BLaER1 treated with 17β-estradiol and CSF1 and Interleukin-3, amounts not matched to agents 10 nM and 100 nM (cell line): ENCODE data around the gene CD99L2.
A peak's percentile ranks its signal among the peaks of the same experiment; 100 is the strongest.

ENCODE experiments used
- H3K27ac ChIP-seq, 11 experiments: shearing (Covaris generic); formaldehyde crosslinking; 2 replicates each; pipeline ENCODE4 v1.8.1; 2022
- H3K27me3 ChIP-seq, 11 experiments: shearing (Covaris generic); formaldehyde crosslinking; 2 replicates each; pipeline ENCODE4 v1.8.1; 2022
- H3K36me3 ChIP-seq, 11 experiments: shearing (Covaris generic); formaldehyde crosslinking; 2 replicates each; pipeline ENCODE4 v1.8.1; 2022
- H3K4me1 ChIP-seq, 10 experiments: shearing (Covaris generic); formaldehyde crosslinking; 2 replicates each; pipeline ENCODE4 v1.8.1; 2022
- H3K4me2 ChIP-seq, 11 experiments: shearing (Covaris generic); formaldehyde crosslinking; 2 replicates each; pipeline ENCODE4 v1.8.1; 2022
- H3K4me3 ChIP-seq, 10 experiments: shearing (Covaris generic); formaldehyde crosslinking; 2 replicates each; pipeline ENCODE4 v1.8.1; 2022
- H3K9ac ChIP-seq, 11 experiments: shearing (Covaris generic); formaldehyde crosslinking; 2 replicates each; pipeline ENCODE4 v1.8.1; 2022
- H3K9me3 ChIP-seq, 11 experiments: shearing (Covaris generic); formaldehyde crosslinking; replicated peaks in 1 of 11; 2 replicates each; pipeline ENCODE4 v1.8.1; 2022
- H4K20me1 ChIP-seq, 11 experiments: shearing (Covaris generic); formaldehyde crosslinking; 2 replicates each; pipeline ENCODE4 v1.8.1; 2022
- Cebpa-rat ChIP-seq, 11 experiments: shearing (Covaris generic); IDR thresholded peaks; 2 replicates each; pipeline ENCODE4 v1.8.1; 2022

The CD99L2 gene

DNA sequence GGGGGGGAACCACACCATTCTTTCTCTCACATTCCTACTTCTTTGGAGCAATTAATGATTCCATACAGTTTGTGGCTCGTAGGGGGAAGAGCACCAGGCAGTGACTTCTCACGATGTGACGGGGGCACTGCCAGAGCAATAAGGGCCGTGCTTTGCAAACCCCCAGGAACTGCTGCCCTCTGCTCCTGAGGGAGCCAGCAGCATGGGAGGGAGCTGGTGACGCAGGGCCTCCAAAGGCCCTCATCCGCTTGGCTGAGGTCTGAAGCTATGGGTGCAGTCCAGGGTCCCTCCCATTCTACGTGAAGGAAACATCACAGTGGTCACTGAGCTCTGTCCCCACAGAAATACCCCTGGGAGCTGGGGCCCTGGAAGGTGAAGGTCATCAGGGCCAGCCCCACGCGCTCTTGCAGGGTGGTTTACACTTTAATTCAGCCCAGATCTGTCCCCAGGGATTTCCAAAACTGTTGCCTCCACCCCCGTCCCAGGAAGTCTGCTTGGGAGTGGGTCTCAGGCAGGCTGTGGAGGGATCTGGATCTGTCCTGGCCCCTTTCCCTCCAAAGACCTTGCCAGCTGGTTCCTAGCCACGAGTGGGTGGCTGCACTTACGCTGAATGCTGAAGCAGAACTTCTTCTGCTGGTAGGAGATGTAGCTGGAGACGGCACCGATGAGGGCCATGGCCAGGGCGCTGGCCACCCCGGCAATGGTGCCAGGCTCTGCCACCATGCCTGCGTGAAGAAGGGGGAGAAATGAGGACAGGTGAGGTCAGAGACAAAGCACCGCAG lies 122.7 kb downstream of the CD99L2 start:
- peaks cover 0 to 34% (median 0%) of the 10 kb centered on the region in 10 experiments; a peak in 6 of 20 replicates for H3K4me1 ChIP-seq
- TF ChIP-seq Cebpa-rat (IDR thresholded peaks at IDR 0.05) = no peak
- no peaks in the 10 kb centered on the region for H3K9me3 ChIP-seq

DNA sequence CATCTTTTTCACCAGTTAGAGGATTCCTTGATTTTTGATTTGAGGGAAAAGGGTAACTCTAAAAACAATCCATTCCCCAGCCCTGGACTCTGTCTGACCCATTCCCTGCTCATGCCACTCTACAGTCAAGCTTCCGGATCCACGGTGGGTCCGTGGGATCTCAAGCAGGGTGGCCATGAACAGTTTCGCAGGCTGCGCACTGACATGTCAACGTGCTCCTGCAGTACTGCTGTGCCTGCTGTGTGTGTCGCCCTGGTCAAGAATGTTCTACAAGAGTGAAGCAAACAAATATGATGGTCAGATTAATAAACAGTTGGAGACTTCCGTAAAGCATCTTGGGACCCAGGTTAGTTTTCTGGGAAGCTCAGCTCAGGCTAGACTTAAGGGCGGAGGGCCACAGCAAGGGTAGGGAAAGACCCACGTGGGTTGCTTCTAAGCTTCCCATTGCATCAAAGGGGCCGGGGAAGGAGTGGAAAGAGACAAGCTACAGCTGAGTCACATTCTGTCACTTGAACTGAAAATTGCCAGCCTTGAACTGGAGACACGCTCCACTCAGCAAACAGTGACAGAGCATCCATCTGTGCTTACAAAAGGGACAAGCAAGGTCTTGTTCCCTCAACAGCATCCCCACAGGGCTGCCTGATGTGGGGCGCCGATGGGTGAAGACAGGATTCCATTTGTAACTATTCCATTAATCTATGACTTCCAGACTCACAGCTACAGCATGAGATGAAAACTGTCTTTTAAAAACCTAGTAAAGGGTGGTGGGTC lies 123.5 kb downstream of the CD99L2 start:
- no peak overlapping the region for H3K27ac ChIP-seq
- H3K4me2 ChIP-seq = no peak overlapping the region
- H3K27me3 ChIP-seq = peaks cover 0 to 3% (median 0%) of the 10 kb centered on the region in 11 experiments; a peak in 1 of 22 replicates
- H3K4me1 ChIP-seq = peaks cover 0 to 27% (median 0%) of the 10 kb centered on the region in 10 experiments; a peak in 6 of 20 replicates
- H4K20me1 ChIP-seq = peaks cover 0 to 13% (median 0%) of the 10 kb centered on the region in 11 experiments; a peak in 4 of 22 replicates
- peaks cover 0 to 7% (median 0%) of the 10 kb centered on the region in 11 experiments; a peak in 2 of 22 replicates for H3K36me3 ChIP-seq
- no peak overlapping the region for H3K4me3 ChIP-seq
- H3K9me3 ChIP-seq = no peaks in the 10 kb centered on the region
- TF ChIP-seq Cebpa-rat (IDR thresholded peaks at IDR 0.05) = no peak
- no peak overlapping the region for H3K9ac ChIP-seq

More for the DNA sequence above, 122.7 kb downstream of the CD99L2 start:
- H3K36me3 ChIP-seq = peaks cover 0 to 3% (median 0%) of the 10 kb centered on the region in 11 experiments; a peak in 2 of 22 replicates
- H3K4me2 ChIP-seq = peak overlapping the region in 1 of 11 experiments; percentile 7; a peak in 1 of 22 replicates
- H3K9ac ChIP-seq = no peak overlapping the region
- H3K27ac ChIP-seq = no peak overlapping the region
- H3K4me3 ChIP-seq = no peak overlapping the region
- peaks cover 0 to 3% (median 0%) of the 10 kb centered on the region in 11 experiments; a peak in 1 of 22 replicates for H3K27me3 ChIP-seq
- peaks cover 0 to 5% (median 0%) of the 10 kb centered on the region in 11 experiments; a peak in 3 of 22 replicates for H4K20me1 ChIP-seq

DNA sequence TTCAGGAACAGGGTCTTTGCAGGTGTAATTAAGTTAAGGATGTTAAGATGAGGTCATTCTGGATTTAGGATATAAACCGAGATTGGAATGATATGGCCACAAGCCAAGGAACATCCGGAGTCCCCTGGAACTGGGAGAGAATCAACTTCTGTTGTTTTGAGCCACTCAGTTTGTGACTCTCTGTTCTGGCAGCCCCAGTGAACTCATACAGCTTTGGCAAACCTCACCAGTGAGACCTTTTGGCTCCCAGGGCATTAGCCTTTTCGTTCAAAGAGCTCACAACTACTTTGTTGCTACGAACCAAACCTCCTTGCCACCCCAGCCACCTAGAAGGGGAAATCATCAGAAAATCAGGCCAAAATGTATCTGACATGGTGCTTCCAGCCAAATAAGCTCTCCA lies 124.8 kb downstream of the CD99L2 start:
- Histone ChIP-seq H3K9me3 (no peaks in the 10 kb centered on the region), H3K27ac (no peak overlapping the region), H3K4me1 (peaks cover 0 to 13% (median 0%) of the 10 kb centered on the region in 10 experiments; a peak in 6 of 20 replicates), H3K9ac (no peak overlapping the region), H3K27me3 (peaks cover 0 to 3% (median 0%) of the 10 kb centered on the region in 11 experiments; a peak in 1 of 22 replicates), H3K36me3 (peaks cover 0 to 10% (median 0%) of the 10 kb centered on the region in 11 experiments; a peak in 2 of 22 replicates), H4K20me1 (peaks cover 0 to 14% (median 0%) of the 10 kb centered on the region in 11 experiments; a peak in 4 of 22 replicates), H3K4me2 (no peak overlapping the region), H3K4me3 (no peak overlapping the region)
- no peak for TF ChIP-seq Cebpa-rat (IDR thresholded peaks at IDR 0.05)

DNA sequence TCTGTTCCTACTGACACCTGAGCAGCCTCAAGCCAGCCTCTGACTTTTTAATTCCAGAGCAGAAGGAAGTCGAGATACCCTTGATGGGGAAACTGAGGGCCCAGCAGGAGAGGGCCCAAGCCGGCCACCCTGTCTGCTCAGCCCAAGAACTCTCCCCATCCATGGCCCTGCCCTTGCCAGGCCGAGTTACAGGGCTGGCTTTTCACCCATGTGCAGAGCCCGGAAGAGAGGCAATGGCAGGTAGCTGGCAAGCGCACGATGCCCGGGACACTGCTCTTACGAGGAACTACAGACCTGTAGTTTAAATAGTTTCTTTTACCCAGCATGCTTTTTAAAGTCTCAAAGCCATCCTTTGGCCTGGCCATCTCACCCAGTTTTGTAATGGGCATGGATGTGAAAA lies 125.4 kb downstream of the CD99L2 start:
- no peak overlapping the region for H3K27ac ChIP-seq
- peaks cover 0 to 10% (median 0%) of the 10 kb centered on the region in 11 experiments; a peak in 2 of 22 replicates for H3K36me3 ChIP-seq

DNA sequence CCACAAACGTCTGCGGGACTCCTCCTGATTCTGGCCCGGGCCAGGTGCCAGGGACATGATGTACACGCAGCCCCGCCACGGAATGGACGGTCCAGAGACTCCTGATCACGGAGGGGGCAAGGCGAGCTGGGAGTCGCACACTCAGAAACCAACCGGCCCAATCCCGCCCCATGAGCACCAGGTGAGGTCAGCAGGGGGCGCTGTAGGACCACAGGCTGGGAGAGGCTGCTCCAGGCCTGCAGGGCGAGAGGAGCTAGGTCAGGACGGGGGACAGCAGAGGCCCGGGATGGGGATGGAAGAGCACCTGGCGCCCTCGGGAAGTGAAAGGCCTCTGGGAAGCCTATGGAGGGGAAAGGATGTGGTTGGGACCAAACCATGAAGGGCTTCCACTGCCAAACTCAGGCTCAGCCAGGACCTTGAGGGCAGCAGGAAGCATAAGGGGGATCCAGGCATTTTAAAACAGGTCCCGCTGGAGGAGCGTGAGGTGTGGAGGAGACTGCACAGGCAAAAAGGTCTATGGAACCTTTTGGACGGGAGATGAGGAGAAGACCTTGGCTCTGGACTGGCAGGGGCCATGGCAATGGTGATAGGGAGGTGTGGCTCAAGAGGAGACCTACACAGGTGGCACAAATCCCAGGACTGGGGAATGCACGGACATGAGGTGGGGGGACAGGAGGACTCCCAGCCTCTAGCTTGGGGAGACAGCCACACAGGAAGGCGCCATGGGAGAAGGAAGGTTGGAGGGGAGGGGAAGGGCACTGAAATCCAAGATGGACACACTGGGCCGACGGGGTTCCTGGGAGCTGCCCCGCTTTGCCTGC lies 126.1 kb downstream of the CD99L2 start:
- Histone ChIP-seq H4K20me1 (peaks cover 0 to 14% (median 0%) of the 10 kb centered on the region in 11 experiments; a peak in 4 of 22 replicates), H3K9ac (no peak overlapping the region), H3K9me3 (no peaks in the 10 kb centered on the region), H3K27me3 (peaks cover 0 to 3% (median 0%) of the 10 kb centered on the region in 11 experiments; a peak in 1 of 22 replicates), H3K36me3 (peaks cover 0 to 10% (median 0%) of the 10 kb centered on the region in 11 experiments; a peak in 2 of 22 replicates), H3K4me3 (no peak overlapping the region), H3K4me1 (peaks cover 0 to 17% (median 0%) of the 10 kb centered on the region in 10 experiments; a peak in 8 of 20 replicates), H3K27ac (no peak overlapping the region), H3K4me2 (no peak overlapping the region)
- no peak for TF ChIP-seq Cebpa-rat (IDR thresholded peaks at IDR 0.05)

More for the DNA sequence above, 125.4 kb downstream of the CD99L2 start:
- Histone ChIP-seq H3K4me3 (no peak overlapping the region), H3K4me2 (no peak overlapping the region), H3K27me3 (peaks cover 0 to 3% (median 0%) of the 10 kb centered on the region in 11 experiments; a peak in 1 of 22 replicates), H4K20me1 (peaks cover 0 to 14% (median 0%) of the 10 kb centered on the region in 11 experiments; a peak in 4 of 22 replicates), H3K4me1 (peaks cover 0 to 13% (median 0%) of the 10 kb centered on the region in 10 experiments; a peak in 7 of 20 replicates), H3K9me3 (no peaks in the 10 kb centered on the region), H3K9ac (no peak overlapping the region)
- no peak for TF ChIP-seq Cebpa-rat (IDR thresholded peaks at IDR 0.05)

DNA sequence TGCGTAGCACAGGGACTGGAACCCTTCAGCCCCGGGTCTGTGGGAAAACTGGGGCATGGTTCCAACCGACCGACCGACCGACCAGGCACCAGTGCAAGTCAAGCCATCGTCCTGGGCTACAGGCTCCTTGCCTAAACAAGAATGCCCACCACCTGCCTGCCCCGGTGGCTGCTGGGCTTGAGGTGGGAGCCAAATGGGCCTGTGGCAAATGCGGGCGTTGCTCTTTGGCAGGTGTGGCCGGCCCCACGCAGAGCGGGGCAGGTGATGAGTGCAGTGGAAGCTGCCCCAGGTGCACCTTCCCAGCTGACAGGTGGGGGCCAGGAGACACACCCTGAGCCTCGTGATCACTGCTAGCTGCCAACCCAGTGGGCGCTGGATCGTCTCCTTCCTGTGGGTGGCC lies 127.4 kb downstream of the CD99L2 start:
- peaks cover 0 to 3% (median 0%) of the 10 kb centered on the region in 11 experiments; a peak in 1 of 22 replicates for H3K27me3 ChIP-seq
- no peak overlapping the region for H3K4me3 ChIP-seq
- no peak for TF ChIP-seq Cebpa-rat (IDR thresholded peaks at IDR 0.05)
- H3K9me3 ChIP-seq = no peaks in the 10 kb centered on the region
- peaks cover 0 to 14% (median 0%) of the 10 kb centered on the region in 11 experiments; a peak in 3 of 22 replicates for H4K20me1 ChIP-seq
- peaks cover 0 to 11% (median 0%) of the 10 kb centered on the region in 11 experiments; a peak in 2 of 22 replicates for H3K36me3 ChIP-seq
- no peak overlapping the region for H3K27ac ChIP-seq
- H3K4me2 ChIP-seq = no peak overlapping the region
- peaks cover 0 to 20% (median 0%) of the 10 kb centered on the region in 10 experiments; a peak in 8 of 20 replicates for H3K4me1 ChIP-seq
- no peak overlapping the region for H3K9ac ChIP-seq

DNA sequence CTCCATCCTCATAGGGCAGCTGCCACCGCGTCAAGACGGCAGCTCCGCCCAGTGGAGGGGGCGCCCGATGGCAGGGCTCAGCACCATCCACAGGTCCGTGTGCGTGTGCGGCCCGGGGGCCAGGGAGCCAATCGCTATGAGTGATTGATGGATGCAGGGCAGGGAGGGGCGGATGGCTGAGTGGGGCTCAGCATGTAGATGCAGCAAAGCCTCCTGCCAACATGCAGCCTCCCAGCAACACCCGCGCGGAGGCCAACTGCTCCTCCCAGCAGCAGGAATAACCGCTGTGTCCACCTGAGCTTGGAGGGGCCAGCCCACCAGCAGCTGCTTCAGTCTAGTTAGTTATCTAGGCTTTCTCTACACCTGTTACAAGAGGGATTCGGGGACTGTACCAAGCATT lies 127.8 kb downstream of the CD99L2 start:
- Histone ChIP-seq H4K20me1 (peaks cover 0 to 14% (median 0%) of the 10 kb centered on the region in 11 experiments; a peak in 3 of 22 replicates), H3K36me3 (peaks cover 0 to 9% (median 0%) of the 10 kb centered on the region in 11 experiments; a peak in 2 of 22 replicates), H3K4me3 (no peak overlapping the region), H3K9me3 (no peaks in the 10 kb centered on the region), H3K27me3 (peaks cover 0 to 3% (median 0%) of the 10 kb centered on the region in 11 experiments; a peak in 1 of 22 replicates), H3K27ac (no peak overlapping the region), H3K9ac (no peak overlapping the region), H3K4me1 (peaks cover 0 to 18% (median 0%) of the 10 kb centered on the region in 10 experiments; a peak in 8 of 20 replicates), H3K4me2 (no peak overlapping the region)
- TF ChIP-seq Cebpa-rat (IDR thresholded peaks at IDR 0.05) = no peak

DNA sequence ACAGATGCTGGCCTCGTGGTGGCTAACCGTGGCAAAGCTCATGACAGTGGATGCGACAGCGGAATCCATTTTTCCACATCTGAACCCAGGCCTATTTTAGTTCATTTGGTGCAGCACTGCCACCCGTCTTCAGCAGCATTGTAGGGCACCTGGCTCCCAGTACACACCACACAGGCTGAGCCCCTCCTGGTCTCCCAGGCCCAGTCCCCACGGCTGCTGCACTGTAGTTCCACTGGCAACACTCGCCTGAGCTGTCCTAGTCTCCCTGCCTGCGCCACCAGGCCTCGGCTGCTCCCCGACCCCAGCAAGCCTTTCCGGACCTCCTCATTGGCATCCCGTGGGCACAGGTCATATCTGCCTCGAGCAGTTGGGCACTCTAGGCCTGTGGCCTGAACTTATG lies 129.1 kb downstream of the CD99L2 start:
- peaks cover 0 to 3% (median 0%) of the 10 kb centered on the region in 11 experiments; a peak in 1 of 22 replicates for H3K27me3 ChIP-seq
- no peak overlapping the region for H3K4me2 ChIP-seq
- no peak for TF ChIP-seq Cebpa-rat (IDR thresholded peaks at IDR 0.05)
- H3K9me3 ChIP-seq = no peaks in the 10 kb centered on the region
- no peak overlapping the region for H3K4me3 ChIP-seq
- peaks cover 0 to 14% (median 0%) of the 10 kb centered on the region in 11 experiments; a peak in 3 of 22 replicates for H4K20me1 ChIP-seq
- peaks cover 0 to 9% (median 0%) of the 10 kb centered on the region in 11 experiments; a peak in 2 of 22 replicates for H3K36me3 ChIP-seq
- no peak overlapping the region for H3K9ac ChIP-seq
- H3K27ac ChIP-seq = no peak overlapping the region
- peaks cover 0 to 18% (median 5%) of the 10 kb centered on the region in 10 experiments; a peak in 12 of 20 replicates for H3K4me1 ChIP-seq
